HG02981 (cell line): Measurements from ENCODE around the gene PABPN1L.

Source experiments
- ATAC-seq: cut with Tn5 transposase; IDR thresholded peaks from one replicate; pipeline ENCODE4 v1.9.1; 2021; ENCODE audit warnings: mild to moderate bottlenecking, moderate library complexity; ENCODE audit not compliant: unreplicated experiment

PABPN1L gene

GRCh38 chr16:88866151-88866920, at the start of gene PABPN1L:
TSS of gene PABPN1L (minus strand) at chr16:88866660. CDS start at chr16:88866606, 54 bp downstream.
- no peak for ATAC-seq

- ATAC-seq = no peak
Measured at GRCh38 chr16:88915639-88916327, 49.3 kb upstream of the PABPN1L start.

DNA sequence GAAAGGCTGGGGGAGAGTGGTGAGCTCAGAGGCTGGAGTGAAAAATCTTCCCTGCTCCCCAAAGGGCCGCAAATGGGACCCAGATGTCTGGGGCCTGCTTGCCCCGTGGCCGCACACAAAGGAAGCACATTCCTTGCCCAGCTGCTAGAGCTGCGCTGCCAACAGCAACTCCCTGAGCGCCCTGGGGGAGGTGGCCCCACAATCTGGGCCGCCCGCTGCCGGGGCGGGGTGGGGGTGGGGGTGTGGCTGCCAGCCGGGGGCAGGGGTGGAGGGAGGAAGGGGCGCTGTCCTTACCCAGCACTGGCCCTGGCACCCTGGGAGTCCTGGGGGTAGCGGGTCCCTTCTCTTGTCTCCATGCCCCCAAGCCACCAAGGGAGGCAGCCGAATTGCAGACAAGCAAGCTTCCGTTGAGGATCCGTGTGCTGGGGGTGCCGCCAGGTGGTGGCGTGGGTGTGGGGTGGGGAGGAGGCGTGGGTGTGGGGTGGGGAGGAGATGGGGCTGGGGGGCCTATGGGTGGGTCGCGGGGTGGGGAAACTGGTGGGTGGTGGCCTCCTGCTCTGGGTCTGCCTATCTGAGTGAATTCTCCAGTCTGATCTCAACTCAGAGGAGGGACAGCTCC, 48.4 kb upstream of the PABPN1L start:
- no peak for ATAC-seq

DNA sequence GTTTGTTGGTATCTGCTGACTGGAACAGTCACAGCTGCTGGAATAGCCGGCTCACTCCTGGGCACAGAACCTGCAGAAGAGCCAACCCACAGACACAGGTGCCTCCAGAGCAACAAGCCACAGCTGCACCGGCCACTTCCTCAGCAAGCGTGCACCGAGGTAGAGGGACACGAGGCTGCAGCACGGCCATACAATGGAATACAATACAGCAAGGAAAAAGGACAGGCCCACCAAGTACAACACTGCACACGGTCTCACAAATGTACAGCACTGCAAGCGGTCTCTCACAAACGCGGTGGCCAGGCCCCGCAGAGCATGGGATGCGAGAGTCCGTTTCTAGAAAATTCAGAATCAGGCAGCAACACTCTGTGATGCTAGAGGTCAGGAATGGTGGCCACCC, 47.4 kb upstream of the PABPN1L start:
- ATAC-seq = no peak

GRCh38 chr16:88913001-88913612, 46.6 kb upstream of the PABPN1L start:
- no peak for ATAC-seq

- no peak for ATAC-seq
Measured at GRCh38 chr16:88912556-88912955, 46.1 kb upstream of the PABPN1L start.

- ATAC-seq = no peak
Measured at GRCh38 chr16:88911946-88912310, 45.5 kb upstream of the PABPN1L start.

- no peak for ATAC-seq
Measured at GRCh38 chr16:88911136-88911945, 44.9 kb upstream of the PABPN1L start.

DNA sequence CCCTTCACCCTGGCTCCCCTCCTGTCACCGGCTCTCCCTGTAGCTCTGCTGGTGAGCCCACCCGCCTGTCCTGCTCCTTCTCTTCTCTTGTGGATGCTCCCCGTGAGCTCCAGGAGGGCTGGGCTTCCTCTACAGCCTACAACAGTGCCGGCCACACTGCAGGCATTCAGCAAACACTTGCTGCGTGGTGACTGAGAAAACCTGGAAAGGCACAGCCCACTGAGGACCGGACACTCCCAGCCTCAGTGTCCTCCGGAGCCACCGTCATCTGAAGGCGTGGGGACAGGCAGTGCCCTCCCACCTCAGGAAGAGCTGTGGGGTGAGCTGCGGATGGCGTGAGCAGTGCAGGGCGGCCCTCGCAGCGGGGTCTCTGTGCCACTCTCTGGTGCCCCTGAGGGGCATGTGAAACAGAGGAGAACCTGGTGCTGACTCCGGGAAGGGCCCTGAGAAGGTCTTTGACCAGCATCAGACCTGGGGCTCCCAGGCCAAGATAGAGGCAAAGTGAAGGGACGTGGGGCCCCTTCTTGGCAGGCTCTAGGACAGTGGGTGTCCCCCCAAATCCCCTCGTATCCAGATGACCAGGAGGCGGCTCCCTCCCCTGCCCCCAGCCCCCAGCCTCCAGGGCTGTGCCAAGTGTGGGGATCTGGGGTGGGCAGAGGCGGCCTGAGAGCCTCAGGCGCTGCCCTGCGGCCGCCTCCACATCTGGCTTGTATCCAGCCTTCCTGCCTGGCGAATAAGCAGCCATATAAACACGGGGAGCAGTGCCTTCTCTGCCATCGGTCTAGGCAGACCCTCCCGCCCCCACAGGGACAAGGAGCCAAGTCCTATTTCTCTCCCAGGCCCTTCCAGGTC, 44.0 kb upstream of the PABPN1L start:
- ATAC-seq = no peak

- ATAC-seq = no peak
Measured at GRCh38 chr16:88909431-88910210, 43.2 kb upstream of the PABPN1L start.

GRCh38 chr16:88908307-88908706, 41.8 kb upstream of the PABPN1L start:
- ATAC-seq = no peak

DNA sequence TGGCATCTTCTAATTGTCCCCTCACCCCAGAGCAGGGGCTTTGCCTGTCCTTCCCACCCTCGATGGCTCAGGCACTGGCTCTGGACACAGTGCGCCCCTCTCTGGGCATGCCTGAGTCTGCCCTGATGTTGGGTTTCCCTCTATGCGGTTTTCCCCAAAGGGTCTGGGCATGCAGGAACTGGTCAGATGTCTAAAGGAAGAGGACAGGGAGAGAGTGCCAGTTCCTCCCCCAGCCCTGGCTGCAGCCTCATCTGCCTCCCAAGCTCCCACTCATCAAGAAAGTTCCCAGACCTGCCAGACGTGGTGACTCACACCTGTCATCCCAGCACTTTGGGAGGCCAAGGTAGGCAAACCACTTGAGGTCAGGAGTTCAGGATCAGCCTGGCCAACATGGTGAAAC, 41.3 kb upstream of the PABPN1L start:
- no peak for ATAC-seq

DNA sequence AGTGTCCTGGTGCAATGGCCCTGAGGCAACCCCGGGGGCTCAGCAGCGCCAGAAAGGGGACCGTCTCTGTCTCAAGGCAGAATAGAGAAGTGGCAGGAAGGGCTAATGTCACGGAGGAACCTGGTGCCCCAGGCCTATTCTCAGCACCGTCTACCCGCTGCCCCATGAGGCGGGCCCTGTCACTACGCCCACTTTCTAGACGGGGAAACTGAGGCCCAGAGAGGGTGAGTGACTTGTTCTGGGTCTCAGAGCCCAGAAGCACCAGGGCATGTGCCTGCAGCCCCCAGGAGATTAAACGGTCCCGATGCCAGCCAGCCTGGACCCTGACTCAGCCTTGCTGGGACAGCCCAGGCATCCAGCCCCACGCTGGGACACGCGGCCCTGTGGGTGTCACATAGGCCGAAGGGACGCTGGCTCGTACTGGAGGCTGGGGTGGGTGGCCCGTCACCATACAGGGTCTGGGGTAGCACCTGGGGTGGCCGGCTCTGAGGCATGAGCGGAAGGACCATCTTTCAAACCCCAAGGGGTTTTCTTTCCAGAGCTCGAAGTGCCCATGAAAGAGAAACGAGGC, 40.2 kb upstream of the PABPN1L start:
- ATAC-seq = no peak

- no peak for ATAC-seq
Measured at GRCh38 chr16:88906020-88906419, 39.6 kb upstream of the PABPN1L start.

DNA sequence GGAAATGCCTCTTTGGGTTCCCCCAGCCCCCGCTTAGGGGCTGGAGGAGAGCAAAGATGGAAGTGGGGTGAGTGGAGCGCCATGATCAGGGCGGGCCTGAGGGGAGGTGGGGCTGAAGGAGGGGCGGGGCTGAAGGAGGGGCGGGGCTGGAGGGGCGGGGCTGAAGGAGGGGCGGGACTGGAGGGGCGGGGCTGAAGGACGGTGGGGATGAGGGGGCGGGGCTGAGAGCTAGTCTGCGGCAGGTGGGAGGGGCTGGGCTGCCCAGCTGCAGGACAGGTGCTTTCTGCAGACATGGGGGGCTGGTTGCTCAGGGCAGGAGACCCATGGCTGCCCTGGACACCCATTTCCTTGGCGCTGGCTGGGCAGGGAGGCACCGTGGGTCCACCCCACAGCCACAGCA, 39.1 kb upstream of the PABPN1L start:
- ATAC-seq = no peak

- ATAC-seq = no peak
Measured at GRCh38 chr16:88904676-88905365, 38.4 kb upstream of the PABPN1L start.

DNA sequence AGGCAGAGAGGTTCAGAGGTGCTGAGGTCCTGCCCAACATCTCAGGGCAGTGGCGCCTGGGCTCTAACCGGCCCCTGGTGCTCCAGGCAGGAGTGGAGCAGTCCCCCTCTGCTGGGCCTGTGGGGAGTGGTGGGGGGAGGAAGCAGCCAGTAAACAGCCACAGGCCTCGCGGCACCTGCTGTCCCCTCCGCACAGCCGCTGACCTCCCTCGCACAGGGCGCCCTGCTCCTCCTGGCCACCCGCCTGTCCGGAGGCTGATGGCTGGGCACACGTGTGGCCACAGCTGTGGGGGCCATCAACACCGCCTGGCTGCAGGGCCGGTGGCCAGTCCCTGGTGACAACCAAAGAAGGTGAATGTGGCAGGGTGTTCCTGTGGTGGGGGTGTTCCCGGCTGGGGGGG, 36.8 kb upstream of the PABPN1L start:
- no peak for ATAC-seq

- no peak for ATAC-seq
Measured at GRCh38 chr16:88902744-88903143, 36.3 kb upstream of the PABPN1L start.
